ENCODE measurements around the gene STX3. TPM values are rescaled to one million over a fixed set of nuclear protein-coding genes. Genes with fewer than 3 reads are reported as not detected.

Gene STX3
- total and polyA plus RNA-seq, 2 of the 8 experiments (the other 6 are each of a cell fraction or from before 2014, with no cell fraction given), result 50.5 to 56.1 TPM

GRCh38 chr11:59770319-59770718, 15.1 kb downstream of the STX3 start:
- Histone ChIP-seq H3K79me2 (ENCODE audit: control insufficient read depth in 1 of 2, insufficient read depth in 2 of 2, low read length in 2 of 2) (peaks cover 6 to 63% of the 10 kb centered on the region in 2 experiments), H3K27ac (ENCODE audit: low read depth, low read length) (no peak overlapping the region), H3K9me3 (ENCODE audit: insufficient read depth in 2 of 2, low read depth in 1 of 2, low read length in 1 of 2) (no peaks in the 10 kb centered on the region), H2AK5ac (ENCODE audit: low read depth, low read length) (no peak overlapping the region), H3K23ac (ENCODE audit: insufficient read length) (no peak overlapping the region), H4K5ac (ENCODE audit: insufficient read length, low read depth, low read length) (no peak overlapping the region), H3K4ac (replicated peaks; ENCODE audit: insufficient read length, low read depth, low read length) (no peak overlapping the region), H4K8ac (ENCODE audit: extremely low read depth, insufficient read depth, low read length) (no peak overlapping the region), H2BK15ac (ENCODE audit: low read length) (no peak overlapping the region), H3K18ac (ENCODE audit: extremely low read depth, low read length) (no peak overlapping the region), H3K27me3 (replicated peaks in 1 of 4; ENCODE audit: control insufficient read depth in 3 of 4, extremely low read depth in 1 of 4, insufficient read depth in 3 of 4, low read length in 3 of 4) (no peaks in the 10 kb centered on the region), H2BK120ac (replicated peaks; ENCODE audit: low read depth, low read length) (no peak overlapping the region), H3K79me1 (ENCODE audit: low read depth, low read length) (peaks cover 9% of the 10 kb centered on the region), H3K4me2 (ENCODE audit: insufficient read depth in 1 of 2, low read depth in 2 of 2, low read length in 2 of 2) (no peak overlapping the region), H2BK5ac (ENCODE audit: low read depth, low read length) (no peak overlapping the region), H2BK12ac (ENCODE audit: low read depth, low read length) (no peak overlapping the region), H3K4me1 (replicated peaks in 1 of 4; ENCODE audit: control insufficient read depth in 3 of 4, insufficient read depth in 4 of 4, low read length in 3 of 4) (no peaks in the 10 kb centered on the region), H3K9ac (replicated peaks in 1 of 4; ENCODE audit: extremely low read depth in 1 of 4, low read depth in 3 of 4, low read length in 3 of 4) (no peak overlapping the region), H3K56ac (replicated peaks; ENCODE audit: insufficient read length, low read depth, low read length) (peak overlapping the region; percentile 79), H2BK20ac (ENCODE audit: low read length) (no peak overlapping the region), H3K36me3 (ENCODE audit: control insufficient read depth in 2 of 4, insufficient read depth in 4 of 4, low read length in 3 of 4) (peaks cover 1 to 13% (median 6%) of the 10 kb centered on the region in 4 experiments; a peak in 5 of 8 replicates), H3K23me2 (ENCODE audit: low read depth, low read length) (peaks cover 7% of the 10 kb centered on the region; the same call in 1 of the 2 replicates), H3K4me3 (ENCODE audit: extremely low read depth in 1 of 4, insufficient read depth in 2 of 4, low read depth in 3 of 4, low read length in 4 of 4) (no peak overlapping the region), H4K20me1 (replicated peaks in 1 of 2; ENCODE audit: control insufficient read depth in 1 of 2, insufficient read depth in 2 of 2, low read length in 2 of 2) (peaks cover 10 to 19% of the 10 kb centered on the region in 2 experiments), H3K14ac (ENCODE audit: insufficient read length) (no peak overlapping the region), H2AFZ (ENCODE audit: low read length) (no peak overlapping the region), H4K91ac (replicated peaks; ENCODE audit: insufficient read length, low read length) (no peak overlapping the region)
- DNase-seq (ENCODE audit: low read depth in 1 of 2, low spot score in 2 of 2) (no peak), FAIRE-seq (no peak)
- 97 to 100% methylated on average over 2 to 3 of the region's 3 CpGs for WGBS, 2 experiments (ENCODE audit: extremely low coverage in 1 of 2, insufficient coverage in 1 of 2, insufficient read length in 1 of 2, insufficient replicate concordance in 2 of 2, low coverage in 1 of 2, low lambda C conversion rate in 2 of 2, missing lambda C conversion rate in 1 of 2)
- ChIA-PET CTCF (ENCODE audit: partially characterized antibody) (interaction anchor here (2.3 kb wide), 1 partner anchor 14 kb away, joined by 7 read pairs; no protein-coding TSS in a partner anchor), POLR2A (ENCODE audit: partially characterized antibody) (interaction anchor here (1.1 kb wide), 1 partner anchor 10 kb away, joined by 3 read pairs; no protein-coding TSS in a partner anchor)
- TF ChIP-seq FOSL1 (IDR thresholded peaks at IDR 0.05; ENCODE audit: insufficient read depth, low read depth, low read length) (no peak), NRF1 (IDR thresholded peaks at IDR 0.05; ENCODE audit: low read depth, low read length) (no peak), TEAD4 (IDR thresholded peaks at IDR 0.05; ENCODE audit: low read depth, low read length) (no peak), SAP30 (IDR thresholded peaks at IDR 0.05; ENCODE audit: insufficient read depth, insufficient replicate concordance, low read length) (no peak), BCL11A (IDR thresholded peaks at IDR 0.05; ENCODE audit: low read depth in 2 of 2, low read length in 2 of 2) (no peak), CEBPB (IDR thresholded peaks at IDR 0.05; ENCODE audit: low read depth, low read length) (no peak), GTF2F1 (IDR thresholded peaks at IDR 0.05; ENCODE audit: borderline replicate concordance, low read depth, low read length) (no peak), ATF3 (IDR thresholded peaks at IDR 0.05; ENCODE audit: insufficient read depth, low read depth, low read length) (no peak), SIN3A (conservative IDR thresholded peaks at IDR 0.05 in 1 of 2, IDR thresholded peaks at IDR 0.05 in 1 of 2; ENCODE audit: low read depth in 1 of 2, low read length in 2 of 2) (no peak), KDM4A (IDR thresholded peaks at IDR 0.05; ENCODE audit: low read depth, low read length, severe bottlenecking) (no peak), RFX5 (IDR thresholded peaks at IDR 0.05; ENCODE audit: borderline replicate concordance, low read depth, low read length) (no peak)

All from H1 (cell line).